Measurements from ENCODE around the gene PDE9A.

- TF ChIP-seq, protein P1, sequence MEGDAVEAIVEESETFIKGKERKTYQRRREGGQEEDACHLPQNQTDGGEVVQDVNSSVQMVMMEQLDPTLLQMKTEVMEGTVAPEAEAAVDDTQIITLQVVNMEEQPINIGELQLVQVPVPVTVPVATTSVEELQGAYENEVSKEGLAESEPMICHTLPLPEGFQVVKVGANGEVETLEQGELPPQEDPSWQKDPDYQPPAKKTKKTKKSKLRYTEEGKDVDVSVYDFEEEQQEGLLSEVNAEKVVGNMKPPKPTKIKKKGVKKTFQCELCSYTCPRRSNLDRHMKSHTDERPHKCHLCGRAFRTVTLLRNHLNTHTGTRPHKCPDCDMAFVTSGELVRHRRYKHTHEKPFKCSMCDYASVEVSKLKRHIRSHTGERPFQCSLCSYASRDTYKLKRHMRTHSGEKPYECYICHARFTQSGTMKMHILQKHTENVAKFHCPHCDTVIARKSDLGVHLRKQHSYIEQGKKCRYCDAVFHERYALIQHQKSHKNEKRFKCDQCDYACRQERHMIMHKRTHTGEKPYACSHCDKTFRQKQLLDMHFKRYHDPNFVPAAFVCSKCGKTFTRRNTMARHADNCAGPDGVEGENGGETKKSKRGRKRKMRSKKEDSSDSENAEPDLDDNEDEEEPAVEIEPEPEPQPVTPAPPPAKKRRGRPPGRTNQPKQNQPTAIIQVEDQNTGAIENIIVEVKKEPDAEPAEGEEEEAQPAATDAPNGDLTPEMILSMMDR (conservative IDR thresholded peaks at IDR 0.05; ENCODE audit: low read depth, low read length): no peak
- TF ChIP-seq POLR2A (IDR thresholded peaks at IDR 0.05; ENCODE audit: low read depth, low read length) (no peak), CEBPB (IDR thresholded peaks at IDR 0.05; ENCODE audit: low read depth, low read length) (no peak), CHD1 (IDR thresholded peaks at IDR 0.05; ENCODE audit: low read depth, low read length) (no peak), ELK1 (IDR thresholded peaks at IDR 0.05; ENCODE audit: borderline replicate concordance, low read depth, low read length) (no peak), RFX5 (IDR thresholded peaks at IDR 0.05; ENCODE audit: low read depth, low read length) (no peak), FOS (IDR thresholded peaks at IDR 0.05; ENCODE audit: low read depth, low read length) (no peak), MAFK (IDR thresholded peaks at IDR 0.05; ENCODE audit: low read depth, low read length) (no peak), BHLHE40 (IDR thresholded peaks at IDR 0.05; ENCODE audit: low read depth, low read length) (no peak), RAD21 (IDR thresholded peaks at IDR 0.05; ENCODE audit: low read length) (no peak), MXI1 (IDR thresholded peaks at IDR 0.05; ENCODE audit: borderline replicate concordance, low read depth, low read length) (no peak)
Measured at GRCh38 chr21:42735061-42735460, 81.6 kb downstream of the PDE9A start.
